Smooth muscle cell (in vitro differentiated cells): Measurements from ENCODE around the gene CPNE7. TPM values are rescaled to one million over a fixed set of nuclear protein-coding genes. Genes with fewer than 3 reads are reported as not detected.

ENCODE experiments used
- DNase-seq: peaks from one replicate; lab custom pipeline; 2025; ENCODE audit not compliant: unreplicated experiment; lab: John Stamatoyannopoulos, UW
- H2AFZ ChIP-seq: fragments of 200-600 bp; sonication (generic); 2 replicates; pipeline ENCODE4 v1.6.0; 2016; ENCODE audit warnings: antibody characterized with exemption, low read depth, mild to moderate bottlenecking
- H3F3A ChIP-seq: fragments of 200-600 bp; sonication (generic); 2 replicates; pipeline ENCODE4 v1.6.0; 2017; ENCODE audit warnings: antibody characterized with exemption, low read depth
- H3K27ac ChIP-seq: fragments of 200-600 bp; sonication (generic); 2 replicates; pipeline ENCODE4 v1.5.1; 2016; ENCODE audit warnings: low read depth, mild to moderate bottlenecking
- H3K27me3 ChIP-seq: fragments of 200-600 bp; sonication (generic); 2 replicates; pipeline ENCODE4 v1.6.1; 2016; ENCODE audit warnings: low read depth, mild to moderate bottlenecking
- H3K36me3 ChIP-seq: fragments of 200-600 bp; sonication (generic); 2 replicates; pipeline ENCODE4 v1.5.1; 2016; ENCODE audit warnings: low read depth
- H3K4me1 ChIP-seq: fragments of 200-600 bp; sonication (generic); 2 replicates; pipeline ENCODE4 v1.5.1; 2016; ENCODE audit warnings: low read depth
- H3K4me2 ChIP-seq: fragments of 200-600 bp; sonication (generic); 2 replicates; pipeline ENCODE4 v1.6.0; 2016; ENCODE audit warnings: mild to moderate bottlenecking
- H3K4me3 ChIP-seq: fragments of 200-600 bp; sonication (generic); 2 replicates; pipeline ENCODE4 v1.5.1; 2016; ENCODE audit warnings: mild to moderate bottlenecking
- H3K79me2 ChIP-seq: fragments of 200-600 bp; sonication (generic); 2 replicates; pipeline ENCODE4 v1.6.0; 2016; ENCODE audit warnings: low read depth, mild to moderate bottlenecking
- H3K9ac ChIP-seq: fragments of 200-600 bp; sonication (generic); 2 replicates; pipeline ENCODE4 v1.6.0; 2016; ENCODE audit warnings: low read depth
- H3K9me3 ChIP-seq: fragments of 200-600 bp; sonication (generic); replicated peaks from 2 replicates; pipeline ENCODE4 v1.5.1; 2016; ENCODE audit warnings: low read depth
- H4K20me1 ChIP-seq: fragments of 200-600 bp; sonication (generic); 2 replicates; pipeline ENCODE4 v1.6.0; 2016; ENCODE audit warnings: low read depth
- WGBS: methylation state at CpG from one replicate; pipeline ENCODE4 v1.1.7; 2016; ENCODE audit warnings: low lambda C conversion rate; 5-methylcytosine and 5-hydroxymethylcytosine counted together
- polyA plus RNA-seq: library from polyadenylated mRNA; unstranded; fragments of >200 nt; fragmentation: Nextera tagmentation; extraction: Ambion mirVana; gene quantifications from 2 replicates; pipeline ENCODE4 v1.2.1, GENCODE V29; 2016
- total RNA-seq: library from RNA; depleted of rRNA; stranded (reverse); fragments of >200 nt; gene quantifications from 2 replicates; pipeline ENCODE4 v1.2.3, GENCODE V29; 2014
- TF ChIP-seq, protein P1 (sequence below): fragments of 200-600 bp; sonication (generic); IDR thresholded peaks from 2 replicates; pipeline ENCODE4 v1.5.1; 2017; ENCODE audit warnings: borderline replicate concordance, mild to moderate bottlenecking, antibody characterized with exemption; ENCODE audit not compliant: insufficient read depth, poor library complexity, severe bottlenecking

CPNE7 gene
- total and polyA plus RNA-seq, 2 experiments from 2014 or later: 0.14 to 0.58 TPM

DNA sequence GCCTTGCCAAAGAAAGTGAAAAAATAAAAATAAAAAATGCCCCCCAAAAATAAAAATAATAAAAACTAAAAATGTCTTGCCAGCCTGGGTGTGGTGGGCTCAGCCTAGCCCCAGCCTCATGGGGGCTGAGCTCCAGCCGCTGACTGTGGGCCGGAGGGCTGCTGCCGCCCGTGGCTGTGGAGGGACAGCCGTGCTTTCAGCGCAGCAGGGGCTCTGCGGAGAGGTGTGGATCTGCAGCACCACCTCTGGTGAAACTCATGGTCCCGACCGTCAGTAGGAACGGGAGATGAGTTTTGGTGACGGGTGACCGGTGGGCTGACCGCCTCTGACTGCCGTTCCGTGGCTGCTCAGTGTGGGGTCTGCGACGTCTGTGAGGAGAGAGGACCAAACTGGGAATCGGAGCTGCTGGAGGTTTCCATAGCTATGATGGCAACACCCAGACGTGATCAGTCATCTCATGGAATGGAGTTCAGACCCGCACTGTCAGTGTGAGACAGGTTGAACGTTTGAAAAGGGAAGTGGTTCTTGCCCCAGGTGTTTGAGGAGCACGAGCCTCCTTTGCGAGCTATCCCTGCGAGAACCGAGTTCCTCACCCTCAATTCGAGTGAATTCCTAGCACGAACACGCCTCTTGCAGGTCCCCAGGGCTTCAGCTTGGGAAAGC, 27.1 kb upstream of the CPNE7 start:
- TF ChIP-seq, protein P1, sequence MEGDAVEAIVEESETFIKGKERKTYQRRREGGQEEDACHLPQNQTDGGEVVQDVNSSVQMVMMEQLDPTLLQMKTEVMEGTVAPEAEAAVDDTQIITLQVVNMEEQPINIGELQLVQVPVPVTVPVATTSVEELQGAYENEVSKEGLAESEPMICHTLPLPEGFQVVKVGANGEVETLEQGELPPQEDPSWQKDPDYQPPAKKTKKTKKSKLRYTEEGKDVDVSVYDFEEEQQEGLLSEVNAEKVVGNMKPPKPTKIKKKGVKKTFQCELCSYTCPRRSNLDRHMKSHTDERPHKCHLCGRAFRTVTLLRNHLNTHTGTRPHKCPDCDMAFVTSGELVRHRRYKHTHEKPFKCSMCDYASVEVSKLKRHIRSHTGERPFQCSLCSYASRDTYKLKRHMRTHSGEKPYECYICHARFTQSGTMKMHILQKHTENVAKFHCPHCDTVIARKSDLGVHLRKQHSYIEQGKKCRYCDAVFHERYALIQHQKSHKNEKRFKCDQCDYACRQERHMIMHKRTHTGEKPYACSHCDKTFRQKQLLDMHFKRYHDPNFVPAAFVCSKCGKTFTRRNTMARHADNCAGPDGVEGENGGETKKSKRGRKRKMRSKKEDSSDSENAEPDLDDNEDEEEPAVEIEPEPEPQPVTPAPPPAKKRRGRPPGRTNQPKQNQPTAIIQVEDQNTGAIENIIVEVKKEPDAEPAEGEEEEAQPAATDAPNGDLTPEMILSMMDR: no peak
- Histone ChIP-seq H3K4me1 (no peaks in the 10 kb centered on the region), H3K36me3 (no peaks in the 10 kb centered on the region), H3K9ac (no peak overlapping the region), H3K27me3 (no peaks in the 10 kb centered on the region), H3F3A (no peaks in the 10 kb centered on the region), H3K9me3 (no peaks in the 10 kb centered on the region), H3K27ac (no peak overlapping the region), H3K79me2 (no peaks in the 10 kb centered on the region), H2AFZ (no peak overlapping the region), H3K4me3 (no peak overlapping the region), H4K20me1 (no peaks in the 10 kb centered on the region), H3K4me2 (no peak overlapping the region)
- DNase-seq: no peak
- 94% methylated on average over 28 of the region's 28 CpGs for WGBS

DNA sequence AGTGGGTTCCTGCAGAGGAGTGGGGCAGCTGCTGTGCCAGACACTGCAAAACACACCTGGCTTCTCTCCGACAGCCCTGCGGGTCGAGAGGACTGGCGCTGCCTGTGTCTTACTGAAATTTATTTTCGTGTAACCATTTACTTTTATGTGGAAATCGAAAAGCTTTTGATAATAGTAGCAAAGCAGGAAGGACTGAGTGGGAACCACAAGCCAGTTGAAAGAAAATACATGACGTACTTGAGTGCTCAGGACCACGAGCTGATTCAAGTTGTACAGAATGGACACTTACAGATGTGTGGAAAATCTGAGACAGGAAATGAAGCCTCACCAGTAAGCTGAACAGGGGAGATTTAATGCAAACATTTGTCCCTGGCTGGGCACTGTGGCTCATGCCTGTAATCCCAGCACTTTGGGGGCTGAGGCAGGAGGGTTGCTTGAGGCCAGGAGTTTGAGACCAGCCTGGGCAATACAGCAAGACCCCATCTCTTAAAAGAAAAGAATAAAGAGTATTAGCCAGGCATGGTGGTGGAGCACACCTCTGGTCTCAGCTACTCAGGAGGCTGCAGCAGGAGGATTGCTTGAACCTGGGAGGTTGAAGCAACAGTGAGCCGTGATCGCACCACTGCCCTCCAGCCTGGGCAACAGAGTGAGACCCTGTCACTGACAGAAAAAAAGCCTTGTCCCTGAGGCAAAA, 26.4 kb upstream of the CPNE7 start:
- no peak overlapping the region for H3K9ac ChIP-seq
- TF ChIP-seq, protein P1: no peak
- no peaks in the 10 kb centered on the region for H3K36me3 ChIP-seq
- H3K79me2 ChIP-seq: no peaks in the 10 kb centered on the region
- 95% methylated on average over 10 of the region's 10 CpGs for WGBS
- no peak overlapping the region for H2AFZ ChIP-seq
- no peaks in the 10 kb centered on the region for H3K27me3 ChIP-seq
- H3K9me3 ChIP-seq: no peaks in the 10 kb centered on the region
- no peak overlapping the region for H3K27ac ChIP-seq
- H3F3A ChIP-seq: no peaks in the 10 kb centered on the region
- no peak overlapping the region for H3K4me3 ChIP-seq
- no peaks in the 10 kb centered on the region for H3K4me1 ChIP-seq
- H3K4me2 ChIP-seq: no peak overlapping the region
- DNase-seq: no peak
- no peaks in the 10 kb centered on the region for H4K20me1 ChIP-seq

DNA sequence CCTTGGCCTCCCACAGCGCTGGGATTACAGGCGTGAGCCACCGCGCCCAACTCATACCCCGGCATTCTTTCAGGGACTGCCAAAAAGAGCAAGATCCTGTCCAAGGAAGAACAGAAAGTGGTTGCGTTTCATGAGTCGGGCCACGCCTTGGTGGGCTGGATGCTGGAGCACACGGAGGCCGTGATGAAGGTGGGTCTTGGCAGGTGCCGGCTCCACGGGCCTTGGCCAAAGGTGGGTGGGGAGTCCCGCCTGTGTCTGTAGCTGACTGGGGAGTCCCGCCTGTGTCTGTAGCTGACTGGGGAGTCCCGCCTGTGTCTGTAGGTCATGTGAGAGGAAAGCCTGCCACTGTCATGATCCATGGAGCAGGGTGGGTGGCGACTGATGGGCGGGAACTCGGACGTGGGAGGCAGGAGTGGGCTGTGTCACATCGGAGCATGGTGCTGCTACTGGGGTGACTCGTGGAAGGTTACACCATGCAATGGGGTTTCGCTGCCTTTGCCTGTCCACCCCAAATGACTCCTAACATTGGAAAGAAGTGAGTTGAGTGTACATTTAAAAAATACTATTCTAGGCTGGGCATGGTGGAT, 25.0 kb upstream of the CPNE7 start:
- Histone ChIP-seq H4K20me1 (no peaks in the 10 kb centered on the region), H3K27ac (no peak overlapping the region), H3F3A (no peaks in the 10 kb centered on the region), H3K4me2 (no peak overlapping the region), H2AFZ (no peak overlapping the region), H3K9ac (no peak overlapping the region), H3K9me3 (no peaks in the 10 kb centered on the region), H3K4me1 (no peaks in the 10 kb centered on the region), H3K4me3 (no peak overlapping the region), H3K27me3 (no peaks in the 10 kb centered on the region), H3K36me3 (no peaks in the 10 kb centered on the region), H3K79me2 (no peaks in the 10 kb centered on the region)
- TF ChIP-seq, protein P1: no peak
- WGBS: 98% methylated on average over 22 of the region's 22 CpGs
- DNase-seq: no peak
